ENCODE data around the gene MMP17.
"Not testable (repeated sequence)": the region's sequence is repeated elsewhere in the genome, so short reads cannot be mapped to it uniquely, and the experiment has no call there.

GRCh38 chr12:131809476-131810254 lies 18.5 kb upstream of the MMP17 start:
- TF ChIP-seq, protein P1, sequence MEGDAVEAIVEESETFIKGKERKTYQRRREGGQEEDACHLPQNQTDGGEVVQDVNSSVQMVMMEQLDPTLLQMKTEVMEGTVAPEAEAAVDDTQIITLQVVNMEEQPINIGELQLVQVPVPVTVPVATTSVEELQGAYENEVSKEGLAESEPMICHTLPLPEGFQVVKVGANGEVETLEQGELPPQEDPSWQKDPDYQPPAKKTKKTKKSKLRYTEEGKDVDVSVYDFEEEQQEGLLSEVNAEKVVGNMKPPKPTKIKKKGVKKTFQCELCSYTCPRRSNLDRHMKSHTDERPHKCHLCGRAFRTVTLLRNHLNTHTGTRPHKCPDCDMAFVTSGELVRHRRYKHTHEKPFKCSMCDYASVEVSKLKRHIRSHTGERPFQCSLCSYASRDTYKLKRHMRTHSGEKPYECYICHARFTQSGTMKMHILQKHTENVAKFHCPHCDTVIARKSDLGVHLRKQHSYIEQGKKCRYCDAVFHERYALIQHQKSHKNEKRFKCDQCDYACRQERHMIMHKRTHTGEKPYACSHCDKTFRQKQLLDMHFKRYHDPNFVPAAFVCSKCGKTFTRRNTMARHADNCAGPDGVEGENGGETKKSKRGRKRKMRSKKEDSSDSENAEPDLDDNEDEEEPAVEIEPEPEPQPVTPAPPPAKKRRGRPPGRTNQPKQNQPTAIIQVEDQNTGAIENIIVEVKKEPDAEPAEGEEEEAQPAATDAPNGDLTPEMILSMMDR (IDR thresholded peaks at IDR 0.05; ENCODE audit: insufficient read depth, low read length): not testable (repeated sequence)
- not testable (repeated sequence) for TF ChIP-seq POLR2AphosphoS5 (IDR thresholded peaks at IDR 0.05; ENCODE audit: low read depth)

Data from HL-60 (cell line).